GM12878 (cell line): Measurements from ENCODE around the gene FANCC. TPM values are rescaled to one million over a fixed set of nuclear protein-coding genes. Genes with fewer than 3 reads are reported as not detected.

Experiments
- BCLAF1 ChIP-seq: fragments of 450-650 bp; IDR thresholded peaks from 2 replicates; pipeline ENCODE4 v1.6.1; 2017; ENCODE audit warnings: antibody characterized with exemption, mild to moderate bottlenecking, moderate library complexity
- KAT2A ChIP-seq: conservative IDR thresholded peaks from 2 replicates; pipeline ENCODE4 v1.6.1; 2011; ENCODE audit warnings: low read depth, low read length; ENCODE audit not compliant: control insufficient read depth
- PRDM15 ChIP-seq: fragments of 450-650 bp; formaldehyde crosslinking; IDR thresholded peaks from 2 replicates; pipeline ENCODE4 v1.4.0; 2020; ENCODE audit warnings: mild to moderate bottlenecking, moderate library complexity
- ZNF207 ChIP-seq: fragments of 450-650 bp; IDR thresholded peaks from 2 replicates; pipeline ENCODE4 v1.6.1; 2014; ENCODE audit warnings: antibody characterized with exemption, mild to moderate bottlenecking, borderline replicate concordance
- ZSCAN29 ChIP-seq: fragments of 450-650 bp; IDR thresholded peaks from 2 replicates; pipeline ENCODE4 v1.6.1; 2017; ENCODE audit warnings: mild to moderate bottlenecking, moderate library complexity
- polyA plus RNA-seq, 11 experiments: library from polyadenylated mRNA; depleted of rRNA in 4 of 11; unstranded in 6 of 11; stranded (reverse) in 5 of 11; fragments of >200 nt; fragmentation: Nextera tagmentation in 4 of 11; fragmentation: Illumina TruSeq in 1 of 11; extraction: Ambion mirVana in 4 of 11; extraction: Trizol in 1 of 11; gene quantifications; 1 replicate in 1 of 11; 2 replicates in 10 of 11; pipeline versions ENCODE4 v1.2.1 to v1.2.3, GENCODE V29; 2011 to 2016; ENCODE audit warnings: inconsistent platforms in 2 of 11, missing spikeins in 2 of 11, low read depth in 1 of 11
- total RNA-seq, 4 experiments: library from RNA; depleted of rRNA in 3 of 4; stranded (reverse); fragments of >200 nt in 3 of 4; fragmentation: Illumina TruSeq in 1 of 4; extraction: Trizol in 1 of 4; gene quantifications; 2 replicates each; pipeline versions ENCODE4 v1.2.1 to v1.2.3, GENCODE V29; 2013 to 2021
- TF ChIP-seq, protein P1 (sequence below): IDR thresholded peaks from 2 replicates; pipeline ENCODE4 v1.6.1; 2012; ENCODE audit warnings: low read depth, low read length, improper control_type of control experiment
- TF ChIP-seq, protein P2 (sequence below): fragments of 150-350 bp; IDR thresholded peaks from 2 replicates; pipeline ENCODE4 v1.6.1; 2014; ENCODE audit warnings: mild to moderate bottlenecking, low read depth, low read length

Gene FANCC
- total and polyA plus RNA-seq, 10 of the 15 experiments (the other 5 are each of a cell fraction or from before 2014, with no cell fraction given): 1.2 to 16.8 (median 10.5) TPM

DNA sequence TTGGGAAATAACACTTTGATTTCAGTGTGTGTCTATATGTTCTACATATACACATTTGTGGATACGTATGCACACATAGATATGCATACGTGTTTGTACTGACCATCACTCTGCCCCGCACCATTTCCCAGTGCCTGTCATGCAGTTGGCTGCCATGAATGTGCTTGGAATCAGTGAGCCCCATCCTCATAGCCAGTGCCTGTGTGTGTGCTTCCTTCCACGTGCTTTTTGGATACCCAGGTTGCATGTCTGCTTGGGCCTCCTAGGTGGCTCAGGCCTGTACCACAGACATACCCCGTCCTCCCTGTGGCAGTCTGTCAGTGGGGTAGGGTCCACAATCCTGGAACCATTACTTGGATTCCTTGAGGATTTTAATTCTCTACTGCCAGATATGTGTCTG lies 243.6 kb downstream of the FANCC start (continued):
- TF ChIP-seq BCLAF1 (no peak), PRDM15 (CRISPR knock-in tag) (no peak), ZNF207 (no peak), KAT2A (no peak), ZSCAN29 (no peak)
- TF ChIP-seq, protein P1, sequence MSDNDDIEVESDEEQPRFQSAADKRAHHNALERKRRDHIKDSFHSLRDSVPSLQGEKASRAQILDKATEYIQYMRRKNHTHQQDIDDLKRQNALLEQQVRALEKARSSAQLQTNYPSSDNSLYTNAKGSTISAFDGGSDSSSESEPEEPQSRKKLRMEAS: no peak
- TF ChIP-seq, protein P2, sequence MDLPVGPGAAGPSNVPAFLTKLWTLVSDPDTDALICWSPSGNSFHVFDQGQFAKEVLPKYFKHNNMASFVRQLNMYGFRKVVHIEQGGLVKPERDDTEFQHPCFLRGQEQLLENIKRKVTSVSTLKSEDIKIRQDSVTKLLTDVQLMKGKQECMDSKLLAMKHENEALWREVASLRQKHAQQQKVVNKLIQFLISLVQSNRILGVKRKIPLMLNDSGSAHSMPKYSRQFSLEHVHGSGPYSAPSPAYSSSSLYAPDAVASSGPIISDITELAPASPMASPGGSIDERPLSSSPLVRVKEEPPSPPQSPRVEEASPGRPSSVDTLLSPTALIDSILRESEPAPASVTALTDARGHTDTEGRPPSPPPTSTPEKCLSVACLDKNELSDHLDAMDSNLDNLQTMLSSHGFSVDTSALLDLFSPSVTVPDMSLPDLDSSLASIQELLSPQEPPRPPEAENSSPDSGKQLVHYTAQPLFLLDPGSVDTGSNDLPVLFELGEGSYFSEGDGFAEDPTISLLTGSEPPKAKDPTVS: no peak
